HG03571 (cell line): ENCODE measurements around the gene RPL14.
A peak's percentile ranks its signal among the peaks of the same experiment; 100 is the strongest.
"Not testable (repeated sequence)": the region's sequence is repeated elsewhere in the genome, so short reads cannot be mapped to it uniquely, and the experiment has no call there.

Experiments used
- ATAC-seq: cut with Tn5 transposase; IDR thresholded peaks from one replicate; pipeline ENCODE4 v1.9.1; 2021; ENCODE audit not compliant: unreplicated experiment

Gene RPL14

GRCh38 chr3:40456940-40457823 is at the start of gene RPL14:
TSS of gene RPL14 (plus strand) at chr3:40457339. CDS start at chr3:40457472, 133 bp downstream.
- ATAC-seq: peak; percentile 62

DNA sequence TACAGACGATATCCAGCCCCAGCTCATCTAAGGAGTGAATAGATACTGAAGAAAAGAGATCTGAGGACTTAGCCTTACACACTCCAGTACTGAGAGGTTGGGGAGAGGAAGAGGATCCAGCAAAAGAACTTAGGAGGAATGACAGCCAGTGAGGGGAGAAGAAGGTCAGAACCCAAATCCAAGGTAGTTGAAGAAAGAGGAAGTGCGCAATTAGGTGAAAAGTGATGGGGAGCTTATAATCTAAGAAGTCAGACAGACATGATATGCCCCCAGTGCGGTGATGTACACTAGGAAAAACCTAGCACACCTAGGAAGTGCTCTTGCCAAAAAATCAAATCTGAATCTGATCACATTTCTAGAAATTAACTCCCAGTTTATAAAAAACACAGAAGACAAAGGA is 49.5 kb upstream of the RPL14 start:
- no peak for ATAC-seq

GRCh38 chr3:40414270-40414669 is 42.9 kb upstream of the RPL14 start:
- ATAC-seq: no peak

DNA sequence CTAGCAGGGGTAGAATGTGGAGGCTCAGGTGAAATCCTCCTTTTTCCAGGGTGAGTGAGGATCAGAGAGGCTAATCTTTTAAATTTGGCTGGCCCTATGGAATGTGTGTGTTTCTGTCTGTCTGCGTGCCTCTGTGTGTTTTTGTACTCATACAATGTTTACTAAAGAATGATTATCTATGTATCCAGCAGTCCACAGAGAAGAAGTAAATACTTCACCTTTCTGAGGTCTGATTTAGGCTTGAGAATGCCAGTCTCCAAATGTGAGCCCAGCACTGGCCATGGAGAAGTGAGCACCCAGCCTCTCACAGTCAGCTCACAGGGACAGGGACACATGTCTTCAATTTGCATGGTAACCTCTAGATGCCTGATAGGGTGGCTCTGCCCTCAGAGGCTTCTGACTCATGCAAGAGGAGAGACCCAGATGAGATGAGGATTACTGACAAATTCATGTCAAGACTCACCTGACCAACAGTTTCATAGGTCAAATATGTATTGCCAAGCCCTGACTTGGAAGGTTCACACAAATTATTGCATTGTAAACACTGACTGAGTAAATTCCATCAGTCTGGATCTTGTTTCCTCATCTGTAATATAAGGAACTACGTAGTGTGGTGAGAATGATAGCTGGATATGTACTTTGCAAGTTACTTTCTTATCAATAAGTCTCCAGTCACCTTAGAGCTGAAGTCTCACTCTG is 39.1 kb upstream of the RPL14 start:
- no peak for ATAC-seq

GRCh38 chr3:40422861-40423260 is 34.3 kb upstream of the RPL14 start:
- no peak for ATAC-seq

GRCh38 chr3:40427045-40427669 is 30.0 kb upstream of the RPL14 start:
- no peak for ATAC-seq

GRCh38 chr3:40432793-40433192 is 24.3 kb upstream of the RPL14 start:
- no peak for ATAC-seq

- ATAC-seq: no peak
These were observed 19.2 kb upstream of the RPL14 start for GRCh38 chr3:40437889-40438288.

DNA sequence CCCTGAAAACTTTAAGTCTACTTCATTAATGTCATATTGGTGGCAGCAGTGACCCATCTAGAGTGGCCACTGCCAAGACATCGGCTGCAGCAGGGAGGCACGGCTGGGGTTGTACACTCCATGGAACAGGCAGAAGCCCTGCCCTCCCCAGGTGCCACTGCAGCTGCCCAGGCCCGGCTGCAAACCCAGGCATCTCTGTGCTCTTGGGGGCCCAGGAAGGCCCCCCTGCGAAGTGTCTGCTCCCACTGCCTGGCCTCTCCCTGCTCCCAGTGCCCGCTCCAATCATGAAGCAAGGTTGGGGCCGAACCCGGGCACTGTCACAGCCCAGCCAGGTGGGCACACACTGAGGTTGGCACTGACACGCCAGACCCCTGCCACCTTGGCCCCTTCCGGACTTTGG is 12.1 kb upstream of the RPL14 start:
- ATAC-seq: no peak

DNA sequence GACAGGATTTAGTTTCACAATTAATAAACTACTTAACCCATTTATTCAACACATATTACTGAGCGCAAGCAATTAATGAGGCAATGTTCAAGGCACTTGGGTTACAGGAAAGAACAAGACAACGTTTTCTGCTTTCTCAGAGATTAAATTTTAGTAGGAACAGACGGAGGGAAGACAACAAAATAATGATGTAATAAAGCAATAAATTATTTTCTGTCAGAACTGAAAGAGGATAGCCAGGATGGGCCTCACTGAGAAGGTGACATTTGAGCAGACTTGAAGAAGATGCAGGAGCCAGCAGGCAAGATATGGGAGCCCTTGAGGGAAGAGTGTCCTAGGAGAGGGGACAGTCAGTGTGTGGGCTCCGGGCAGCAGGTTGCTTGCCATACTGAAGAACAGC is 11.3 kb upstream of the RPL14 start:
- no peak for ATAC-seq

- ATAC-seq: no peak
These were observed 6.7 kb upstream of the RPL14 start for GRCh38 chr3:40450438-40450837.

GRCh38 chr3:40451551-40451950 is 5.6 kb upstream of the RPL14 start:
- ATAC-seq: no peak

GRCh38 chr3:40452057-40452456 is 5.1 kb upstream of the RPL14 start:
- ATAC-seq: no peak

DNA sequence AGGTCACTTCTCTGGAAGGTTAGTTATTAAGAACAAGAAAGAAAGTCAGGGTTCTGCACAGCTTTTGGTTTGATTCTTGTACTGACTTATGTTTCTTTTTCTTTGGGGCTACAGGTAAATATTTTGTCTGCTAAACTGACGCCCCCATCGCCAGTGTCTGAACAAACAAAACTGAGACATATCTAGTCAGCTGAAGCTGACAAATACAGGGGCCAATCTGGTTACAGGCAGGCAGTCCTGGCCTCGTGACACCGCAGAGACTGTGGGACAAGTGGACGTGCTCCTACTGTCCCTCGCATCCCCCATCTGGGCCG is 4.6 kb upstream of the RPL14 start:
- ATAC-seq: no peak

DNA sequence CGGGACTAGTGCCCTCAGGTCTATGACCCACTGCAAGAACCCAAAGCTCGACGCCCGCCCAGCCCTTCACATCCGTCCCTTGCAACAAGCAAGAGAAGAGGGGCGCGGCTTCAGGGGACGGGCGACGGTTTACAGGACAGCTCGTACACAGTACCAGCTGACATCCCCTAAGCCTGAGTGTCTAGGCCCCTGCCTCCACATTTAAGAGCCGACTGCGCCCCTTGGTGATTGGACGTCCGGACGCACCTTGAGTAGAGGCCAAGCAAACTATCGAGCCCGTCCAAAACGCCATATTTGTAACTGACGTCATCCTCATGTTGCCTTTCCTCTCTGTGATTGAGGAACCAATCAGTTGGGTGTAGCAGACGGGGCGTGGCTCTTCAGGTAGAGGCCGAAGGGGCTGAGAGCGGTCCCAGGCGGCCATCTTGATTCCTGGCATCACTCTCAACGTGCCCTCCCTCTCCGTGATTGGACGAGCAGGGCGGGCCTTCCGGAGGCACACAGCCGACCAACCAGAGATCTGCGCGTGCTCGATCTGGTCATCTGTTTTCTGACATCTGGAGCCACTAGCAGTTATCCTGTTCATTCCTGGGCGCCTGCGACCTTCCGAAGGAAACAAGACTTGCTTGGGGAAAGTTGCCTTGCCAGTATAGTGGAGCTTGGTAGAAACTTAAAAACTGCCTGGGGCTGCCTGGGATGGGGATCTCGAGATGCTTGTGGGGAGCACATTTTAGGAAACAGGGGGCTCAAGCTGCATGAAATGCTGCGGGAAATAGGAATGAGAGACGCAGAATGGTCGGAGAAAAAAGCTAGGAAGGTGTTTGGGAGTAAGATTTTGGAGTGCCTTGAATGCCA is 4.0 kb upstream of the RPL14 start:
- ATAC-seq: peak; percentile 93

DNA sequence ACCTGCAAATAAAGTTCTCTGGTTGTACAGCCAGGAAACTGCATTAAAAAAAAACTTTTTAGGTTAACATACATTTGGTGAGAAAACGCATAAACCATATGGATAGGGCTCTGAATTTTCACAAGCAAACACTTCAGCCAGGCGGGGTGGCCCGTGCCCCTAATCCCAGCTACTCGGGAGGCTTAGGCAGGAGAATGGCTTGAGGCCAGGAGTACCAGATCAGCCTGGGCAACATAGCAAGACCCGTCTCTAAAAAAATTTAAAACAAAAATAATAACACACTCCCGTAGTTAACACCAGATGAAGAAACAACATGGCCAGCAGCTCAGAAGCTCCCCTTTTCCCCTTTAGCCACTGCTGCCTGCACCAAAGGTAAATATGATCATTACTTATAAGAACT is 3.2 kb upstream of the RPL14 start:
- no peak for ATAC-seq

DNA sequence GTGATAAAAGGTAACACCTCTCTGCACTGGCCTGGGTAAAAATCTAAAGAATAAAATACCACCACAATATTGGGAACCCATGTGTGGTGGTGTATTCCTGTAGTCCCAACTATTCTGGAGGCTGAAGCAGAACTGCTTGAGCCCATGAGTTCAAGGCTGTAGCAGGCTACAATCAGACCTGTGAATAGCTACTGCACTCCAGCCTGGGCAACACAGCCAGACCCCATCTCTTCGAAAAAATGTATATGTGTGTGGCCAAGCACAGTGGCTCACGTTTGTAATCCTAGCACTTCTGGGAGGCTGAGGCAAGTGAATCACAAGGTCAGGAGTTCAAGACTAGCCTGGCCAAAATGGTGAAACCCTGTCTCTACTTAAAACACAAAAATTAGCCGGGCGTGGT is 1.8 kb upstream of the RPL14 start:
- no peak for ATAC-seq

- ATAC-seq: no peak
These were observed 730 bp upstream of the RPL14 start for GRCh38 chr3:40456279-40456939.

- ATAC-seq: no peak
These were observed 1.3 kb downstream of the RPL14 start for GRCh38 chr3:40458473-40458872.

DNA sequence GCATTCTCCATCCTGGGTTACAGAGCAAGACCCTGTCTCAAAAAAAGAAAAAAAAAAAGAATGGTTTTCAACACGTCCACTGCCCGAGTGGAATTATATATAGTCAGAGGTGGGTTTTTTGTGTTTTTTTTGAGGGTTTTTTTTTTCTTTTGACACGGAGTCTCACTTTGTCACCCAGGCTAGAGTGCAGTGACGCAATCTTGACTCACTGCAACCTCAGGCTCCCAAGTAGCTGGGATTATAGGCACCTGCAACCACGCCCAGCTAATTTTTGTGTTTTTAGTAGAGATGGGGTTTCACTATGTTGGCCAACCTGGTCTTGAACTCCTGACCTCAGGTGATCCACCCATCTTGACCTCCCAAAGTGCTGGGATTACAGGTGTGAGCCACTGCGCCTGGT is 3.3 kb downstream of the RPL14 start:
- ATAC-seq: not testable (repeated sequence)

GRCh38 chr3:40461161-40461560 is 4.0 kb downstream of the RPL14 start:
- no peak for ATAC-seq
